ENCODE data around the gene ZBTB45.

GRCh38 chr19:58531034-58531840 lies 11.6 kb upstream of the ZBTB45 start:
- TF ChIP-seq, protein P1, sequence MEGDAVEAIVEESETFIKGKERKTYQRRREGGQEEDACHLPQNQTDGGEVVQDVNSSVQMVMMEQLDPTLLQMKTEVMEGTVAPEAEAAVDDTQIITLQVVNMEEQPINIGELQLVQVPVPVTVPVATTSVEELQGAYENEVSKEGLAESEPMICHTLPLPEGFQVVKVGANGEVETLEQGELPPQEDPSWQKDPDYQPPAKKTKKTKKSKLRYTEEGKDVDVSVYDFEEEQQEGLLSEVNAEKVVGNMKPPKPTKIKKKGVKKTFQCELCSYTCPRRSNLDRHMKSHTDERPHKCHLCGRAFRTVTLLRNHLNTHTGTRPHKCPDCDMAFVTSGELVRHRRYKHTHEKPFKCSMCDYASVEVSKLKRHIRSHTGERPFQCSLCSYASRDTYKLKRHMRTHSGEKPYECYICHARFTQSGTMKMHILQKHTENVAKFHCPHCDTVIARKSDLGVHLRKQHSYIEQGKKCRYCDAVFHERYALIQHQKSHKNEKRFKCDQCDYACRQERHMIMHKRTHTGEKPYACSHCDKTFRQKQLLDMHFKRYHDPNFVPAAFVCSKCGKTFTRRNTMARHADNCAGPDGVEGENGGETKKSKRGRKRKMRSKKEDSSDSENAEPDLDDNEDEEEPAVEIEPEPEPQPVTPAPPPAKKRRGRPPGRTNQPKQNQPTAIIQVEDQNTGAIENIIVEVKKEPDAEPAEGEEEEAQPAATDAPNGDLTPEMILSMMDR (IDR thresholded peaks at IDR 0.05; ENCODE audit: low read depth, low read length): no peak
- TF ChIP-seq POLR2A (IDR thresholded peaks at IDR 0.05; ENCODE audit: extremely low read depth, insufficient read length): no peak

Measured in NB4 (cell line).